H54 (cell line): ENCODE results near the gene HM13.
"Not testable (repeated sequence)": the region's sequence is repeated elsewhere in the genome, so short reads cannot be mapped to it uniquely, and the experiment has no call there.

Source experiments
- DNase-seq: peaks from one replicate; pipeline ENCODE4 v3.0.0; 2011; ENCODE audit warnings: low spot score, mixed read lengths; ENCODE audit not compliant: insufficient read length
- FAIRE-seq: peaks from 3 replicates; lab custom pipeline; 2011; peaks lifted over from hg19 to GRCh38; lab: Jason Lieb, UNC
- POLR2A ChIP-seq: IDR thresholded peaks from 2 replicates; pipeline ENCODE4 v1.6.1; 2011; ENCODE audit warnings: low read depth, mild to moderate bottlenecking, low read length

Gene HM13, protein sequence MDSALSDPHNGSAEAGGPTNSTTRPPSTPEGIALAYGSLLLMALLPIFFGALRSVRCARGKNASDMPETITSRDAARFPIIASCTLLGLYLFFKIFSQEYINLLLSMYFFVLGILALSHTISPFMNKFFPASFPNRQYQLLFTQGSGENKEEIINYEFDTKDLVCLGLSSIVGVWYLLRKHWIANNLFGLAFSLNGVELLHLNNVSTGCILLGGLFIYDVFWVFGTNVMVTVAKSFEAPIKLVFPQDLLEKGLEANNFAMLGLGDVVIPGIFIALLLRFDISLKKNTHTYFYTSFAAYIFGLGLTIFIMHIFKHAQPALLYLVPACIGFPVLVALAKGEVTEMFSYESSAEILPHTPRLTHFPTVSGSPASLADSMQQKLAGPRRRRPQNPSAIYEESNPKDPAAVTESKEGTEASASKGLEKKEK

DNA sequence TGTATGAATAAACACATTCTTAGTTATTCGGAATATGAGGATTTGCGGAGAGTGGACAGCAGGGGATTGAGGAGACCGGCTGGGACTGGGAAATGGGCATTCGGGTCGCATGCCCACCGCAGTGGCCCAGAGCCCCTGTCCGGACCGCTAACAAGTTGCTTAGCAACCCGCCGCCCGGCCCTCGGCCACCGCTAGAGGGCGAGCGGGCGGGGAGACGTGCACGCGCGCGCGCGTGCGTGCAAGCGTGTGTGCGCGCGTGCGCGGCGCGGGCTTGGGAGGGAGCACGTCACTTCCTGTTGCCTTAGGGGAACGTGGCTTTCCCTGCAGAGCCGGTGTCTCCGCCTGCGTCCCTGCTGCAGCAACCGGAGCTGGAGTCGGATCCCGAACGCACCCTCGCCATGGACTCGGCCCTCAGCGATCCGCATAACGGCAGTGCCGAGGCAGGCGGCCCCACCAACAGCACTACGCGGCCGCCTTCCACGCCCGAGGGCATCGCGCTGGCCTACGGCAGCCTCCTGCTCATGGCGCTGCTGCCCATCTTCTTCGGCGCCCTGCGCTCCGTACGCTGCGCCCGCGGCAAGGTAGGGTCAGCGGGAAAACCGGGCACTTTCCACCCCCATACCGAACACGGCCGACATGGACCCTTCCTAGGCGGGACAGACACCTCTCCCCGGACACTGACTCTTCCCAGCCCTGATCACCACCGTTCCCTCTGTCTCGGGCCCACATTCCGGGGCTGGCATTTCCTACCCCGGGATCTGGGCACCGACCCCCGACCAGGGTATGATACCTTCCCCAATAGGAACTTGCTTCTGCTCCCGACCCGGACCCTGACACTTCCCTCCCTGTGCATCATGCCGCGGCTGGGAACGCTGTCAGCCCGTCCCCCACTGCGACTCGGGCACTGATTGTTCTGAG lies at the start of gene HM13:
Gene HM13, plus strand, starts transcription at position 289 of the 918 bp plus-strand sequence. Its CDS starts 110 bp downstream, at position 399.
- peak; percentile 99 for TF ChIP-seq POLR2A
- DNase-seq (peak; percentile 87), FAIRE-seq (no peak)

GRCh38 chr20:31470946-31471345 lies 43.3 kb upstream of the HM13 start:
- not testable (repeated sequence) for DNase-seq

GRCh38 chr20:31472395-31473330 lies 41.6 kb upstream of the HM13 start:
- FAIRE-seq (no peak), DNase-seq (no peak)
- no peak for TF ChIP-seq POLR2A

More at GRCh38 chr20:31470946-31471345, 43.3 kb upstream of the HM13 start:
- not testable (repeated sequence) for FAIRE-seq

DNA sequence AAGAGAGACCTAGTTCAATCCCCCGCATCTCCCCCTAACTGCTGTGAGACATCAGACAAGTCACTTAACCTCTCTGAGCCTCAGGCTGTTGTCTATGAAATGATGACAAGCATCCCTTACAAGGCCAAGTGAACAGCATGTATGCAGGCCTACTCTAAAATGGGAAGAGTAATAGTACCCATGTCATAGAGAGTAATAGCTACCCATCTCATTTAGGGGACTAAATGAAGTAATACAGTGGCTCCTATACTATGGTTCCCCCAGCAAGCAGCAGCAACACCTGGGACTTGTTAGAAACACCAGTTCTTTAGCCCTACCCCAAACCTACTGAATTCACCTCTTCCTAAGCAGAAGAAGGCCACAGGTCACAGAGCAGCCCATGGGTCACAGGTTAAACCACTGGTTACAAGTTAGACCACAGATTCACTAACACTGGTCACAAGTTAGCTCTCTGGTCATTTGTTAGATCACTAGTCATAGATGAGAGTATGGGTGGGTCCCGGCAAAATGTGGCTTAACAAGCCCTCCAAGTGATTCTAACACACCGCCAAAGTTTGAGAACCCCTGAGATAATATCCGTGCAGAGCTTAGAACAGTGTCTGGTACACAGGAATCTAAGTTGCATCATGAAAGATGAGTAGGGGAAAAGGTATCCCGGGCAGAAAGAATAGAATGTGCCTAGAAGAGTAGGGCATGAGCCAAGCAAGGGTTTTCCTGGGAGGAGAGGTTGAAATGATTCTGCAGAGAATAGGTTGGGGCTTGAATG lies 40.7 kb upstream of the HM13 start:
- DNase-seq (no peak), FAIRE-seq (no peak)
- TF ChIP-seq POLR2A = no peak

GRCh38 chr20:31474097-31474436 lies 40.2 kb upstream of the HM13 start:
- TF ChIP-seq POLR2A = no peak
- no peak for FAIRE-seq
- DNase-seq = no peak

DNA sequence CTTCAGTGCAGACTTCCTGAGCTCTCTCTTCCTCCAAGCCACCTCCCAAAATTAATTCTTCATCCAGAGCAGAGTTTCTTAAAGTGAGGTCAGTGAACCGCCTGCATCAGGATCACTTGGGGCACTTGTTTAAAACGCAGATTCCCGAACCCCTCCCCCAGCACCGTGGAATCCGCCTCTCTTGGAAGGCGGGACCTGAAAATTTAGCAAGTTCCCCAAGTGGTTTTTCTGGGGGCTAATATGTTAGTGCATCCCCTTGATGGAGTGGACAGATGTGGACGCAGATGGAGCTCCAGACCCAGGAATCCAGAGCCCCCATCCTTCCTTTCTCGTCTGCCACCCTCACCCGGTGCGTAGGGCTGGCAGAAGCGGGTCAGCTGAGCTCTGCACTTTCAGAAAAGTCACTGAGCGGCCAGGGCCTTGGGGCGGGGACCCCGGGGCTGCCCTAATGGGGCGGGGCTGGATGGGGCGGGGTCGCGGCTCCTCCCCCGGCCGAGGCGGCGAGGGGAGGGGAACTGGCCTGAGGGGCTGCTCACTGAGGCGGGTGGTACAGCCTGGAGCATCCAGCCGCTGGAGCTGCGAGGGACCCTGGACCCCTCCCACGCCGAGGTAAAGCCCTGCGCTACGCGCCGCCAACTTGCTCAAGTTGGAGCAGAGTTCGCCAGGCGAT lies 39.3 kb upstream of the HM13 start, which contains the start of the genes DEFB124 and REM1:
Gene DEFB124, minus strand, starts transcription at position 370 of the 670 bp plus-strand sequence. CDS start 2,114 bp downstream, outside the sequence.
Gene REM1, plus strand, starts transcription at position 531 of the 670 bp plus-strand sequence. CDS start 1,158 bp downstream, outside the sequence.
- DNase-seq (no peak), FAIRE-seq (no peak)
- no peak for TF ChIP-seq POLR2A

DNA sequence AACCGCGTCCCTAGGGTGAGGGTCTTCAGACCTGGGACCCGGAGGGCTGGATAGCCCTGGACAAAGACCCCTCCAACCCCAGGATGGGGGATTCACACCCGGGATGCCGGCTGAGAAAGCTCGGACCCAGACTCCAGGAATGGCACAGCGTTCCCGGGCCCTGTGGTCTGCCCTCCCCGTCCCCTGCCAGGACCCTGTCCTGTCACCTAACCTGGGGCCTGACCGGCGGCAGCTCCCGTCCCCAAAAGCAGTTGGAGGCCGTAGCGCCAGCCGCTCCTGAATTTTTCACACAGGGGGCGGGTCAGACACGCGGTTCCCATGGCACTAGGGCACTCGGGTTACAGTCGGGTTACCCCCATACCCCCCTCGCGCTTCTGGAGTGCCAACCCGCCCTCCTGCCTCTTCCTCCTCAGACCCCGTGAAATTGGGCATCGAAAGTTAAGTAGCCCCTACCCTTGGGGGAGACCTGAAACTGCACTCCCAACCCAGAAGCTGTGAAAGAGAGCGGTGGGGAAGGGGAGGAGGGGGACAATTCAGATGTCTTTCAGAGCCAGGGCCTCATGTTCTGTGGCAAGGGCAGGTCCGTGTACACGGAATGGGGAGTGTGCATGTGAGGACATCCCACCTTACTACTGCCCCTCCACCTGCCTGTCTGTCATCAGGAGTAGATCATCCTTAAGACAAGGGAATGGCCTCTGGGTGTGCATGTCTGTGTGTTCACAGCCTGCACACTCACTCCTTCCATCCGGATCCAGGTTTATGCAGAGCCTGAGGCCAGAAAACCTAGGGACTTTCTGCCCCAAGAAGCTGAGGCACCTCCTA lies 38.6 kb upstream of the HM13 start:
- no peak for TF ChIP-seq POLR2A
- DNase-seq (no peak), FAIRE-seq (no peak)

DNA sequence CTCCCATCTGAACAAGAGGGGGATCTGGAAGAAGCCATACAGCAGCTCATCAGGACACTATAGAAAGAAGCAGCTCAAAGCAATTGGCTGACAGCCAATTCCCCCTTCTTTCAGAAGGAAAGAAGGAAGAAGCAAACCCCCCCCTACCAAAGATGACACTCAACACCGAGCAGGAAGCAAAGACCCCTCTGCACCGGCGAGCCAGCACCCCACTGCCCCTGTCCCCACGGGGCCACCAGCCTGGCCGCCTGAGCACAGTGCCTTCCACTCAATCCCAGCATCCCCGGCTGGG lies 38.0 kb upstream of the HM13 start:
- FAIRE-seq = no peak
- no peak for DNase-seq
- no peak for TF ChIP-seq POLR2A

- peak; percentile 40 for DNase-seq
- FAIRE-seq = no peak
- TF ChIP-seq POLR2A = no peak
Observed at GRCh38 chr20:31476643-31477215, 37.5 kb upstream of the HM13 start.

GRCh38 chr20:31484001-31484400 lies 30.2 kb upstream of the HM13 start:
- FAIRE-seq (no peak), DNase-seq (no peak)
- no peak for TF ChIP-seq POLR2A
